Caco-2 (cell line): Measurements from ENCODE around the gene ATP9B. TPM values are rescaled to one million over a fixed set of nuclear protein-coding genes. Genes with fewer than 3 reads are reported as not detected.

ENCODE experiments used
- BruUV-seq: library from RNA; stranded (reverse); fragments of 400-500 nt; replicated peaks from 2 replicates; lab custom pipeline; 2021; lab: Mats Ljungman, UMichigan
- CTCF ChIA-PET: fragments of 300-600 bp; sonication (Branson Sonifier 250); formaldehyde crosslinking; loops from one replicate; lab custom pipeline; 2022; ENCODE audit warnings: antibody characterized with exemption; lab: Charles Lee
- POLR2A ChIA-PET: fragments of 300-600 bp; sonication (Branson Sonifier 250); formaldehyde crosslinking; loops from one replicate; lab custom pipeline; 2022; ENCODE audit warnings: antibody characterized with exemption; lab: Charles Lee
- DNase-seq, 2 experiments: peaks; one replicate each; pipeline versions ENCODE4 v3.0.0 to v3.0.0-alpha.2; 2020 to 2022
- H3K27me3 ChIP-seq: replicated peaks from 2 replicates; pipeline ENCODE4 v1.6.0; 2011; ENCODE audit warnings: low read length; ENCODE audit not compliant: control insufficient read depth, insufficient read depth
- H3K36me3 ChIP-seq: 2 replicates; pipeline ENCODE4 v1.5.1; 2011; ENCODE audit warnings: low read length; ENCODE audit not compliant: control insufficient read depth, insufficient read depth
- H3K4me1 ChIP-seq: fragments of 250-450 bp; sonication (Bioruptor Pico); 2 replicates; pipeline ENCODE4 v1.5.1; 2020; ENCODE audit warnings: mild to moderate bottlenecking
- H3K4me3 ChIP-seq: 2 replicates; pipeline ENCODE4 v1.5.1; 2011; ENCODE audit warnings: low read depth, mild to moderate bottlenecking, control low read depth, low read length
- H3K9me3 ChIP-seq: fragments of 250-450 bp; sonication (Bioruptor Pico); 2 replicates; pipeline ENCODE4 v1.5.1; 2020; ENCODE audit warnings: mild to moderate bottlenecking, moderate library complexity
- H3K27ac Mint-ChIP-seq: one replicate; pipeline ENCODE4 v1.8.0; 2022; ENCODE audit warnings: mixed read lengths; ENCODE audit not compliant: unreplicated experiment
- H3K27me3 Mint-ChIP-seq: one replicate; pipeline ENCODE4 v1.8.0; 2022; ENCODE audit warnings: mixed read lengths; ENCODE audit not compliant: insufficient read depth, unreplicated experiment
- H3K36me3 Mint-ChIP-seq: one replicate; pipeline ENCODE4 v1.8.0; 2022; ENCODE audit warnings: mild to moderate bottlenecking, mixed read lengths; ENCODE audit not compliant: insufficient read depth, unreplicated experiment
- H3K4me1 Mint-ChIP-seq: one replicate; pipeline ENCODE4 v1.8.0; 2022; ENCODE audit warnings: low read depth, mixed read lengths; ENCODE audit not compliant: unreplicated experiment
- H3K4me3 Mint-ChIP-seq: one replicate; pipeline ENCODE4 v1.8.0; 2022; ENCODE audit warnings: mild to moderate bottlenecking, moderate library complexity, mixed read lengths; ENCODE audit not compliant: unreplicated experiment
- H3K9me3 Mint-ChIP-seq: one replicate; pipeline ENCODE4 v1.8.0; 2022; ENCODE audit warnings: mixed read lengths; ENCODE audit not compliant: unreplicated experiment
- CTCF ChIP-seq, 2 experiments: fragments of 200-600 bp in 1 of 2; IDR thresholded peaks; 1 replicate in 1 of 2; 2 replicates in 1 of 2; pipeline versions ENCODE4 v1.5.1 to v1.8.0; 2011 to 2022; ENCODE audit warnings: antibody characterized with exemption in 1 of 2, control low read depth in 1 of 2, inconsistent platforms in 1 of 2, low read depth in 1 of 2, low read length in 1 of 2, mild to moderate bottlenecking in 1 of 2, moderate library complexity in 1 of 2; ENCODE audit not compliant: insufficient read depth in 1 of 2, severe bottlenecking in 1 of 2, unreplicated experiment in 1 of 2
- intact Hi-C: fragments of 100-400 bp; cut with micrococcal nuclease; formaldehyde crosslinking; loops from one replicate; pipeline ENCODE4 v1.10.0; 2022; ENCODE audit not compliant: unreplicated experiment
- total RNA-seq: library from RNA; stranded (reverse); gene quantifications from 2 replicates; pipeline ENCODE4 v1.2.3, GENCODE V29; 2022

ATP9B gene
- total RNA-seq, 1 experiment from 2014 or later: 15.8 TPM

GRCh38 chr18:79309614-79310358 lies 240.6 kb downstream of the ATP9B start:
- H3K9me3 ChIP-seq: no peaks in the 10 kb centered on the region
- no peaks in the 10 kb centered on the region for H3K36me3 ChIP-seq
- Mint-ChIP-seq H3K9me3 (no peaks in the 10 kb centered on the region), H3K27ac (no peak overlapping the region), H3K27me3 (no peaks in the 10 kb centered on the region), H3K4me1 (no peaks in the 10 kb centered on the region), H3K4me3 (no peak overlapping the region), H3K36me3 (no peaks in the 10 kb centered on the region)
- ChIA-PET POLR2A (no interaction called here), CTCF (no interaction called here)
- no peaks in the 10 kb centered on the region for H3K27me3 ChIP-seq
- intact Hi-C loops: no loop called here
- H3K4me3 ChIP-seq: no peak overlapping the region
- no peak for DNase-seq
- BruUV-seq: no TSS peak
- no peak for TF ChIP-seq CTCF (IDR thresholded peaks at IDR 0.05; ENCODE audit: insufficient read depth in 1 of 2, low read depth in 1 of 2, low read length in 1 of 2, severe bottlenecking in 1 of 2, unreplicated experiment in 1 of 2)
- H3K4me1 ChIP-seq: no peaks in the 10 kb centered on the region

GRCh38 chr18:79314838-79315388 lies 245.7 kb downstream of the ATP9B start:
- intact Hi-C loops: no loop called here
- CTCF ChIA-PET: no interaction called here
- no peak overlapping the region for H3K27ac Mint-ChIP-seq

GRCh38 chr18:79315596-79315995 lies 246.4 kb downstream of the ATP9B start:
- Histone ChIP-seq H3K27me3 (no peaks in the 10 kb centered on the region), H3K4me3 (no peak overlapping the region), H3K9me3 (no peaks in the 10 kb centered on the region), H3K36me3 (no peaks in the 10 kb centered on the region), H3K4me1 (no peaks in the 10 kb centered on the region)
- Mint-ChIP-seq H3K4me3 (no peak overlapping the region), H3K27ac (no peak overlapping the region), H3K9me3 (peaks cover 9% of the 10 kb centered on the region), H3K27me3 (no peaks in the 10 kb centered on the region), H3K36me3 (peaks cover 7% of the 10 kb centered on the region), H3K4me1 (no peaks in the 10 kb centered on the region)
- intact Hi-C loops: no loop called here
- no TSS peak for BruUV-seq
- CTCF ChIA-PET: no interaction called here
- no peak for DNase-seq
- no peak for TF ChIP-seq CTCF (IDR thresholded peaks at IDR 0.05; ENCODE audit: insufficient read depth in 1 of 2, low read depth in 1 of 2, low read length in 1 of 2, severe bottlenecking in 1 of 2, unreplicated experiment in 1 of 2)
- POLR2A ChIA-PET: no interaction called here

More at GRCh38 chr18:79314838-79315388, 245.7 kb downstream of the ATP9B start:
- Mint-ChIP-seq H3K4me1 (no peaks in the 10 kb centered on the region), H3K4me3 (no peak overlapping the region), H3K27me3 (no peaks in the 10 kb centered on the region), H3K36me3 (peaks cover 7% of the 10 kb centered on the region), H3K9me3 (peaks cover 9% of the 10 kb centered on the region)
- no peaks in the 10 kb centered on the region for H3K9me3 ChIP-seq
- POLR2A ChIA-PET: no interaction called here
- BruUV-seq: no TSS peak
- no peaks in the 10 kb centered on the region for H3K27me3 ChIP-seq
- no peak overlapping the region for H3K4me3 ChIP-seq
- no peak for DNase-seq
- no peaks in the 10 kb centered on the region for H3K36me3 ChIP-seq
- H3K4me1 ChIP-seq: no peaks in the 10 kb centered on the region
- no peak for TF ChIP-seq CTCF (IDR thresholded peaks at IDR 0.05; ENCODE audit: insufficient read depth in 1 of 2, low read depth in 1 of 2, low read length in 1 of 2, severe bottlenecking in 1 of 2, unreplicated experiment in 1 of 2)
